Measurements from ENCODE around the gene ITIH3. TPM values are rescaled to one million over a fixed set of nuclear protein-coding genes. Genes with fewer than 3 reads are reported as not detected.

ITIH3 gene
- total RNA-seq, 1 donor from 2014 or later, result 22.0 TPM

- no peak for DNase-seq (ENCODE audit: low spot score)
- no peak for ATAC-seq
- intact Hi-C loops (cut with DNase I), result no loop called here
Observed at GRCh38 chr3:52817860-52818259, 23.3 kb downstream of the ITIH3 start.

GRCh38 chr3:52819936-52820335 is 25.3 kb downstream of the ITIH3 start:
- intact Hi-C loops (cut with DNase I), result no loop called here
- ATAC-seq (no peak), DNase-seq (ENCODE audit: low spot score) (no peak)

- intact Hi-C loops (cut with DNase I), result no loop called here
- DNase-seq (ENCODE audit: low spot score) (no peak), ATAC-seq (no peak)
Observed at GRCh38 chr3:52820736-52821135, 26.1 kb downstream of the ITIH3 start.

- ATAC-seq, result no peak
- DNase-seq (ENCODE audit: low spot score), result no peak
- intact Hi-C loops (cut with DNase I), result no loop called here
Observed at GRCh38 chr3:52822363-52822762, 27.8 kb downstream of the ITIH3 start.

- ATAC-seq (no peak), DNase-seq (ENCODE audit: low spot score) (no peak)
- intact Hi-C loops (cut with DNase I), result no loop called here
Observed at GRCh38 chr3:52824037-52824436, 29.4 kb downstream of the ITIH3 start.

- intact Hi-C loops (cut with DNase I), result no loop called here
- DNase-seq (ENCODE audit: low spot score), result no peak
- no peak for ATAC-seq
Observed at GRCh38 chr3:52827441-52827840, 32.8 kb downstream of the ITIH3 start.

GRCh38 chr3:52827866-52828376 is 33.3 kb downstream of the ITIH3 start:
- intact Hi-C loops (cut with DNase I), result no loop called here
- no peak for DNase-seq (ENCODE audit: low spot score)
- ATAC-seq, result no peak

- DNase-seq (ENCODE audit: low spot score) (no peak), ATAC-seq (no peak)
- intact Hi-C loops (cut with DNase I), result no loop called here
Observed at GRCh38 chr3:52829482-52829881, 34.9 kb downstream of the ITIH3 start.

GRCh38 chr3:52829906-52830463 is 35.4 kb downstream of the ITIH3 start:
- intact Hi-C loops (cut with DNase I), result no loop called here
- DNase-seq (ENCODE audit: low spot score) (no peak), ATAC-seq (no peak)

- intact Hi-C loops (cut with DNase I), result no loop called here
Observed at GRCh38 chr3:52830535-52831258, 36.1 kb downstream of the ITIH3 start, which contains the start of gene ITIH4. Gene ITIH4, minus strand, starts transcription at chr3:52830672. Its CDS starts 30 bp downstream, at chr3:52830642.

GRCh38 chr3:52831500-52832301 is 37.1 kb downstream of the ITIH3 start:
- ATAC-seq (peak; percentile 35), DNase-seq (ENCODE audit: low spot score) (no peak)
- intact Hi-C loops (cut with DNase I), result no loop called here

More at GRCh38 chr3:52830535-52831258, 36.1 kb downstream of the ITIH3 start, which contains the start of gene ITIH4:
- DNase-seq (ENCODE audit: low spot score), result no peak
- ATAC-seq, result no peak

GRCh38 chr3:52833202-52833601 is 38.6 kb downstream of the ITIH3 start:
- intact Hi-C loops (cut with DNase I), result no loop called here
- ATAC-seq (no peak), DNase-seq (ENCODE audit: low spot score) (no peak)

GRCh38 chr3:52834871-52835501 is 40.4 kb downstream of the ITIH3 start, which contains the start of gene MUSTN1:
Gene MUSTN1, minus strand, starts transcription at chr3:52835019. Its CDS starts 71 bp downstream, at chr3:52834948.
- ATAC-seq (peak; percentile 78), DNase-seq (ENCODE audit: low spot score) (no peak)
- intact Hi-C loops (cut with DNase I), result no loop called here

- ATAC-seq, result no peak
- intact Hi-C loops (cut with DNase I), result no loop called here
- DNase-seq (ENCODE audit: low spot score), result no peak
Observed at GRCh38 chr3:52835766-52836470, 41.3 kb downstream of the ITIH3 start.

- intact Hi-C loops (cut with DNase I), result no loop called here
- DNase-seq (ENCODE audit: low spot score) (no peak), ATAC-seq (no peak)
Observed at GRCh38 chr3:52836471-52836845, 41.9 kb downstream of the ITIH3 start.

- ATAC-seq (no peak), DNase-seq (ENCODE audit: low spot score) (no peak)
- intact Hi-C loops (cut with DNase I), result no loop called here
Observed at GRCh38 chr3:52836986-52837385, 42.4 kb downstream of the ITIH3 start.

GRCh38 chr3:52838561-52839267 is 44.1 kb downstream of the ITIH3 start:
- intact Hi-C loops (cut with DNase I), result no loop called here
- no peak for ATAC-seq
- no peak for DNase-seq (ENCODE audit: low spot score)

GRCh38 chr3:52839268-52839575 is 44.6 kb downstream of the ITIH3 start:
- no peak for ATAC-seq
- intact Hi-C loops (cut with DNase I), result no loop called here
- no peak for DNase-seq (ENCODE audit: low spot score)

Measured in sciatic nerve (tissue), 2 donors.